GM23248 (cell line): ENCODE measurements around the gene TUBB2B. TPM values are rescaled to one million over a fixed set of nuclear protein-coding genes. Genes with fewer than 3 reads are reported as not detected.

Experiments used
- DNase-seq: peaks from one replicate; pipeline ENCODE4 v3.0.0-alpha.2; 2015
- H2AFZ ChIP-seq: fragments of 200-600 bp; sonication (generic); 2 replicates; pipeline ENCODE4 v1.6.1; 2016; ENCODE audit warnings: antibody characterized with exemption
- H3F3A ChIP-seq: fragments of 200-600 bp; sonication (generic); 2 replicates; pipeline ENCODE4 v1.6.1; 2016; ENCODE audit warnings: mild to moderate bottlenecking, antibody characterized with exemption, mixed run types; ENCODE audit not compliant: insufficient read depth
- H3K27ac ChIP-seq: fragments of 200-600 bp; sonication (generic); 2 replicates; pipeline ENCODE4 v1.5.1; 2016; ENCODE audit warnings: mild to moderate bottlenecking
- H3K27me3 ChIP-seq: fragments of 200-600 bp; sonication (generic); replicated peaks from 2 replicates; pipeline ENCODE4 v1.6.1; 2016; ENCODE audit warnings: mild to moderate bottlenecking; ENCODE audit not compliant: insufficient read depth
- H3K36me3 ChIP-seq: fragments of 200-600 bp; sonication (generic); 2 replicates; pipeline ENCODE4 v1.6.1; 2016; ENCODE audit warnings: low read depth, mild to moderate bottlenecking
- H3K4me1 ChIP-seq: fragments of 200-600 bp; sonication (generic); 2 replicates; pipeline ENCODE4 v1.6.1; 2016; ENCODE audit warnings: mild to moderate bottlenecking; ENCODE audit not compliant: insufficient read depth
- H3K4me2 ChIP-seq: fragments of 200-600 bp; sonication (generic); one replicate; pipeline ENCODE4 v1.6.1; 2016; ENCODE audit warnings: mild to moderate bottlenecking; ENCODE audit not compliant: unreplicated experiment
- H3K4me3 ChIP-seq: fragments of 200-600 bp; sonication (generic); 2 replicates; pipeline ENCODE4 v1.5.1; 2016; ENCODE audit warnings: mild to moderate bottlenecking
- H3K79me2 ChIP-seq: fragments of 200-600 bp; sonication (generic); 2 replicates; pipeline ENCODE4 v1.6.1; 2016; ENCODE audit warnings: mild to moderate bottlenecking; ENCODE audit not compliant: insufficient read depth
- H3K9ac ChIP-seq: fragments of 200-600 bp; sonication (generic); 2 replicates; pipeline ENCODE4 v1.6.1; 2016; ENCODE audit warnings: mild to moderate bottlenecking
- H3K9me2 ChIP-seq: fragments of 200-600 bp; sonication (generic); 2 replicates; pipeline ENCODE4 v1.6.1; 2016; ENCODE audit warnings: mixed run types, mild to moderate bottlenecking, moderate library complexity; ENCODE audit not compliant: insufficient read depth
- H3K9me3 ChIP-seq: fragments of 200-600 bp; sonication (generic); one replicate; pipeline ENCODE4 v1.6.1; 2017; ENCODE audit warnings: low read depth
- H4K20me1 ChIP-seq: fragments of 200-600 bp; sonication (generic); 2 replicates; pipeline ENCODE4 v1.6.0; 2016; ENCODE audit not compliant: insufficient read depth
- EZH2 ChIP-seq: fragments of 200-600 bp; sonication (generic); IDR thresholded peaks from 2 replicates; pipeline ENCODE4 v1.6.1; 2018; ENCODE audit warnings: antibody characterized with exemption, mild to moderate bottlenecking; ENCODE audit not compliant: insufficient read depth, poor library complexity, severe bottlenecking
- EZH2phosphoT487 ChIP-seq: fragments of 200-600 bp; sonication (generic); IDR thresholded peaks from 2 replicates; pipeline ENCODE4 v1.6.1; 2018; ENCODE audit warnings: antibody characterized with exemption, moderate library complexity, mild to moderate bottlenecking, low read depth; ENCODE audit not compliant: insufficient read depth
- whole genome bisulfite sequencing, 2 experiments: methylation state at CpG; one replicate each; pipeline ENCODE4 v1.1.6; 2015 to 2017; ENCODE audit warnings: low lambda C conversion rate in 2 of 2, low coverage in 1 of 2; ENCODE audit errors: missing lambda C conversion rate in 2 of 2; 5-methylcytosine and 5-hydroxymethylcytosine counted together
- in situ Hi-C: fragments of 300-500 bp; cut with MboI; formaldehyde crosslinking; loops from 2 replicates; pipeline ENCODE4 v1.15.0; 2020
- polyA plus RNA-seq: library from polyadenylated mRNA; unstranded; fragments of >200 nt; fragmentation: Nextera tagmentation; extraction: Ambion mirVana; gene quantifications from 2 replicates; pipeline ENCODE4 v1.2.1, GENCODE V29; 2016
- total RNA-seq: library from RNA; depleted of rRNA; stranded (reverse); fragments of >200 nt; shearing (Covaris generic); gene quantifications from 2 replicates; pipeline ENCODE4 v1.2.3, GENCODE V29; 2014

TUBB2B gene
- total and polyA plus RNA-seq, 2 experiments from 2014 or later = 8.5 to 9.0 TPM

GRCh38 chr6:3196770-3197169 is 30.7 kb downstream of the TUBB2B start:
- Histone ChIP-seq H3K9ac (no peak overlapping the region), H4K20me1 (no peaks in the 10 kb centered on the region), H3K4me3 (no peak overlapping the region), H3K9me2 (no peaks in the 10 kb centered on the region), H3K9me3 (no peaks in the 10 kb centered on the region), H3K79me2 (no peaks in the 10 kb centered on the region), H3K4me1 (no peaks in the 10 kb centered on the region), H3K27me3 (no peaks in the 10 kb centered on the region), H3K36me3 (no peaks in the 10 kb centered on the region), H3K4me2 (no peak overlapping the region), H2AFZ (no peak overlapping the region), H3K27ac (no peak overlapping the region), H3F3A (no peaks in the 10 kb centered on the region)
- in situ Hi-C loops = no loop called here
- DNase-seq = no peak
- 83 to 91% methylated on average over 5 of the region's 5 CpGs for WGBS, 2 experiments
- no peak for TF ChIP-seq EZH2
- TF ChIP-seq EZH2phosphoT487 = no peak

DNA sequence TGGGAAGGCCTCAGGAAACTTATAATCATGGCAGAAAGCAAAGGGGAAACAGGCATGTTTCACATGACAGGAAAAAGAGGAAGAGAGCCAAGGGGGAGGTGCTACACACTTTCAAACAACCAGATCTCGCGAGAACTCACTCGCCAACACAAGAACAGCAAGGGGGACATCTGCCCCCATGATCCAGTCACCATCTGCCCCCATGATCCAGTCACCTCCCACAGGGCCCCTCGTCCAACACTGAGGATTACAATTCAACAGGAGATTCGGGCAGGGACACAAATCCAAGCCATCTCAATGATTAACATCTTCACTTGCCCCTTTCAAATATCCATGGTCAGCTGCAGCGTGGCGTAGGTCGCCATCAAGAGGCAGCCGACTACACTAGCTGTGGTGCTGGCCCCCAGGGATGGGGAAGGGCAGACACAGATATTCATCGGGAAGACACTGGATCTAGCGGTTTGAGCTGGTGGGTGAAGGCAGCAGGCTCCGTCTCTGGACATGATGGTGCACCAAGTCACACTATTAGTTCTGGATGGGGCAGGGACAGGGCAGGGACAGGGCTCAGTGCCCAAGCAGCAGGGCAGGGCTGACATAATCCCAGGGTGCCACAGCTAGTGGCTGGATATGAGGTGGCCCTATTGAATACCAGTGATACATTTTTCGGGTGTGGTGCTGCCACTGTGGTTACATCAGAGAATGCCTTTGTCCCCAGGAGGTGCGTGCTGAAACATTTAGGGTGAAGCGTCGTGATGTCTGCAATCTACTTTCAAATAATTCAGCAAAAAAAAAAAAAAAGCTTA is 31.6 kb downstream of the TUBB2B start:
- no peak overlapping the region for H3K4me2 ChIP-seq
- H3K4me1 ChIP-seq = no peaks in the 10 kb centered on the region
- no peaks in the 10 kb centered on the region for H3K79me2 ChIP-seq
- H3K9me3 ChIP-seq = no peaks in the 10 kb centered on the region
- H3K27me3 ChIP-seq = no peaks in the 10 kb centered on the region
- TF ChIP-seq EZH2 (no peak), EZH2phosphoT487 (no peak)
- H3K4me3 ChIP-seq = no peak overlapping the region
- H3K9me2 ChIP-seq = no peaks in the 10 kb centered on the region
- H3K9ac ChIP-seq = no peak overlapping the region
- peak; percentile 18 for DNase-seq
- WGBS, 2 experiments = 81% methylated on average over 16 of the region's 16 CpGs
- no peaks in the 10 kb centered on the region for H3K36me3 ChIP-seq
- H4K20me1 ChIP-seq = no peaks in the 10 kb centered on the region
- in situ Hi-C loops = no loop called here
- no peak overlapping the region; the same call in 1 of the 2 replicates for H2AFZ ChIP-seq
- H3K27ac ChIP-seq = no peak overlapping the region
- H3F3A ChIP-seq = no peaks in the 10 kb centered on the region

DNA sequence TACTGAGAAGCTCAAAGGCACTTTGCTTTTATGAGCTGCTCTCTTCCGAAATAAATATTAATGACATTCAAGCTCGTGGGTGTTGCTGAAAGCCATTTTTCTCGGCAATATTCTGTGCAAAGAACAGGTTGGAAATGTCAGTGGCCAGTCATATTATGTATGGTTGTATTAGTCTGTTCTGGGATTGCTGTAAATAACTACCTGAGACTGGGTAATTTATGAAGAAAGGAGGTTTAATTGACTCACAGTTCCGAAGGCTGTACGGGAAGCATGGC is 32.1 kb downstream of the TUBB2B start:
- no peaks in the 10 kb centered on the region for H3K36me3 ChIP-seq
- H3K4me3 ChIP-seq = no peak overlapping the region
- H3K79me2 ChIP-seq = no peaks in the 10 kb centered on the region
- H2AFZ ChIP-seq = no peak overlapping the region; the same call in 1 of the 2 replicates
- TF ChIP-seq EZH2 (no peak), EZH2phosphoT487 (no peak)
- H3F3A ChIP-seq = no peaks in the 10 kb centered on the region
- WGBS, 2 experiments = 85 to 89% methylated on average over 5 of the region's 5 CpGs
- in situ Hi-C loops = no loop called here
- no peaks in the 10 kb centered on the region for H3K27me3 ChIP-seq
- H4K20me1 ChIP-seq = no peaks in the 10 kb centered on the region
- no peak overlapping the region for H3K4me2 ChIP-seq
- DNase-seq = no peak
- no peaks in the 10 kb centered on the region for H3K4me1 ChIP-seq
- H3K9ac ChIP-seq = no peak overlapping the region
- no peaks in the 10 kb centered on the region for H3K9me3 ChIP-seq
- no peak overlapping the region for H3K27ac ChIP-seq
- H3K9me2 ChIP-seq = no peaks in the 10 kb centered on the region

DNA sequence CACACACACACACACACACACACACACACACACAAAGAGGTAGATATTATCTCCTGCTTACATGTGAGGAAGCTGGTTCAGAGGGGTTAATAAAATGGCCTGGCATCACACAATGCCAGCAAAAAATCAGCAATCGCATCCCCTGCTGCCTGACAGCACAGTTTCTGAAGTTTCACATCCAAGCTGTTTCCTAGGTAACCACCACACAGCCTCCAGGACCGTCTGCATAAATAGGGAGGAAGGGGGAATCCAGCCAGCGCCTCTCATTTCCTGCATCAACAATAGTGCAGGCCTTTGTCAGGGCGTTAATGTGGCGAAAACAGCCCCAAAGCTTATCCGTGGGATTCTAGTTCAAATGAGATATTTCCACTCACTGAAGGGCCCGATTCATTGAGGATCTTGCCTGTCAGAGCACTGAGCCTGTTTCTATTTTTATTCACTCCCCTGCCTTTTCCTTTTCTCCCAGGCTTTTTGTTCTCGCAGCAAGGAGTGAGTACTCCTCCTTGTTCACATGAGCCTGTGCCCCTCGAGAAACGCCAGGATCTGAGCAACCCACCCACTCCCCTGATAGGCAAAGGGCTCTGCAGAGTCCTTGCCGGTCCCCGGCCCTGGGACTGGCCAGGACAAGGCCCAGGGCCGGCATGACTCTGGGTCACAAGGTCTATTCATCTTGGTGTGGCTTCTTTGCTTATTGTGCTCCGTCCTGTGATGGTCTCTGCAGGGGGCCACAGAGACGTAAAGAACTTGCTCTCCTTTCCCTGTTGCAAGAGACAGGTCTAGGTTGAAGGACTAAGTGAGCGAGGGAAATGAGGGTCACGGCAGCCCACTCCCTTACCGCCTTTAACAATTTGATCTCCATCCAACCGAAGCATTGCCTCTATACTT is 32.7 kb downstream of the TUBB2B start:
- no peak overlapping the region; the same call in 1 of the 2 replicates for H2AFZ ChIP-seq
- H3K9me3 ChIP-seq = no peaks in the 10 kb centered on the region
- H3K27me3 ChIP-seq = no peaks in the 10 kb centered on the region
- no peaks in the 10 kb centered on the region for H3K79me2 ChIP-seq
- no peaks in the 10 kb centered on the region for H3F3A ChIP-seq
- H3K36me3 ChIP-seq = no peaks in the 10 kb centered on the region
- H3K27ac ChIP-seq = no peak overlapping the region
- no peak overlapping the region for H3K9ac ChIP-seq
- 70 to 71% methylated on average over 19 of the region's 19 CpGs for WGBS, 2 experiments
- no peak for DNase-seq
- in situ Hi-C loops = no loop called here
- H3K4me3 ChIP-seq = no peak overlapping the region
- no peaks in the 10 kb centered on the region for H4K20me1 ChIP-seq
- H3K4me1 ChIP-seq = no peaks in the 10 kb centered on the region
- no peak overlapping the region for H3K4me2 ChIP-seq
- TF ChIP-seq EZH2 (no peak), EZH2phosphoT487 (no peak)
- no peaks in the 10 kb centered on the region for H3K9me2 ChIP-seq
